Measurements from ENCODE around the gene LPAR1. TPM values are rescaled to one million over a fixed set of nuclear protein-coding genes. Genes with fewer than 3 reads are reported as not detected.

Gene LPAR1
- total RNA-seq, 1 donor from 2014 or later: 8.5 TPM

DNA sequence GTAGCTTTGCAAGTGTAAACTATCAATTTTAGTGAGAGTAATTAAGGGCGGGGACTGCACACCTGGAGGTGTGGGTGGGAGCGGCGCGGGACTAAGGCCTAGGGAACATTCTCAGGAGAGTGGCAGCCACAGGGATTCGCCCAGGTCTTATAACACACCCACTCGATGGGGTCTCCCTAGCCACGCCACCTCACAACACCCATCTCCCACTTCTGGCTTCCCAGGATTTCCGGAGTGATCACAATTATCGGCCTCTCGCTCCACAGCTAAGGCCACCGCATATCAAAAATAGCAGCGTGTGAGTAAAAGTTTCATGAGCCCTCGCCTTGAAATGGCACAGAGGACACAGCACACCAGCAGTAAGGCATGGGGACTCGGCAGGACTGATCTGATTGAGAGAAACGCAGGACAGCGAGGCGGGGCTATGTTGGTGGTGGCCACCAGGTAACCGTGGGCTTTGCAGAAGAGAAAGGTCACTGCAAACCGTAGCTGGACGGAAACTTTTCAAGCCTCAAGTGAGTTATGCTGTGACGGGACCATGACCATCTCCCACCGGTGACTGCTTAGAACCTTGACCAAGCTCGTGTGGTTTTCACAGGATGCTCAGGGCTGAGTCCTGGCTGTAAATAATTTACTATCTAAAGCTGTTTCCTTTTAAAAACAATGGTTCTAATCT, 1.1 kb upstream of the LPAR1 start:
- TF ChIP-seq, protein P1, sequence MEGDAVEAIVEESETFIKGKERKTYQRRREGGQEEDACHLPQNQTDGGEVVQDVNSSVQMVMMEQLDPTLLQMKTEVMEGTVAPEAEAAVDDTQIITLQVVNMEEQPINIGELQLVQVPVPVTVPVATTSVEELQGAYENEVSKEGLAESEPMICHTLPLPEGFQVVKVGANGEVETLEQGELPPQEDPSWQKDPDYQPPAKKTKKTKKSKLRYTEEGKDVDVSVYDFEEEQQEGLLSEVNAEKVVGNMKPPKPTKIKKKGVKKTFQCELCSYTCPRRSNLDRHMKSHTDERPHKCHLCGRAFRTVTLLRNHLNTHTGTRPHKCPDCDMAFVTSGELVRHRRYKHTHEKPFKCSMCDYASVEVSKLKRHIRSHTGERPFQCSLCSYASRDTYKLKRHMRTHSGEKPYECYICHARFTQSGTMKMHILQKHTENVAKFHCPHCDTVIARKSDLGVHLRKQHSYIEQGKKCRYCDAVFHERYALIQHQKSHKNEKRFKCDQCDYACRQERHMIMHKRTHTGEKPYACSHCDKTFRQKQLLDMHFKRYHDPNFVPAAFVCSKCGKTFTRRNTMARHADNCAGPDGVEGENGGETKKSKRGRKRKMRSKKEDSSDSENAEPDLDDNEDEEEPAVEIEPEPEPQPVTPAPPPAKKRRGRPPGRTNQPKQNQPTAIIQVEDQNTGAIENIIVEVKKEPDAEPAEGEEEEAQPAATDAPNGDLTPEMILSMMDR (conservative IDR thresholded peaks at IDR 0.05; ENCODE audit: low read depth, low read length): no peak
- peak overlapping the region; percentile 79 for H3K4me3 ChIP-seq (ENCODE audit: low read depth, low read length)
- DNase-seq (ENCODE audit: low read depth): no peak

GRCh38 chr9:111037708-111038330, 451 bp downstream of the LPAR1 start:
- TF ChIP-seq, protein P1 (conservative IDR thresholded peaks at IDR 0.05; ENCODE audit: low read depth, low read length): peak; percentile 31
- DNase-seq (ENCODE audit: low read depth): no peak
- H3K4me3 ChIP-seq (ENCODE audit: low read depth, low read length): peak overlapping the region; percentile 79

GRCh38 chr9:111037356-111037707, 938 bp downstream of the LPAR1 start:
- peak overlapping the region; percentile 79 for H3K4me3 ChIP-seq (ENCODE audit: low read depth, low read length)
- no peak for DNase-seq (ENCODE audit: low read depth)
- TF ChIP-seq, protein P1 (conservative IDR thresholded peaks at IDR 0.05; ENCODE audit: low read depth, low read length): no peak

DNA sequence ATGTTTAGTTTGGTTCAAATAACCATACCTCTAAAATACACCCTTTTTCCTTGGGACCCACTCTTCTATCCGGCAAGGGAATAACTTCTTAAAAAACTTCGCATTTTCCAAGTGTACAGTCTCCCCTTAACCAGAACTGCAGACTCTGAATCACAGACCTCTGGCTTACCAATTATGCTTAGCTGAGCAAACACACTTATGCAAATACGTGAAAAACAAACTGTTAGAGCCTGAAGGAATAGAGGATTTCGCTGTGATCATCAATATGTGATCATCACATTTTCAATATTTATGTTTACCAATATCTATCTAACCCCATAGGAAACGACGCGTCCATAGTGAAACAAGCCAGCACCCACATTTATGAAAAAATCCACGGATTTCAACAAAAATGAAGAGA, 1.3 kb downstream of the LPAR1 start:
- H3K4me3 ChIP-seq (ENCODE audit: low read depth, low read length): peak overlapping the region; percentile 79
- TF ChIP-seq, protein P1 (conservative IDR thresholded peaks at IDR 0.05; ENCODE audit: low read depth, low read length): no peak
- DNase-seq (ENCODE audit: low read depth): peak; percentile 27

- DNase-seq (ENCODE audit: low read depth): no peak
- TF ChIP-seq, protein P1 (conservative IDR thresholded peaks at IDR 0.05; ENCODE audit: low read depth, low read length): peak; percentile 76
- H3K4me3 ChIP-seq (ENCODE audit: low read depth, low read length): peak overlapping the region; percentile 79
Measured at GRCh38 chr9:111036429-111036789, 1.9 kb downstream of the LPAR1 start.

- DNase-seq (ENCODE audit: low read depth): no peak
- TF ChIP-seq, protein P1 (conservative IDR thresholded peaks at IDR 0.05; ENCODE audit: low read depth, low read length): no peak
- peak overlapping the region; percentile 79 for H3K4me3 ChIP-seq (ENCODE audit: low read depth, low read length)
Measured at GRCh38 chr9:111035543-111036428, 2.5 kb downstream of the LPAR1 start.

All from epithelial cell of proximal tubule (primary cell).